ENCODE measurements around the gene ALDH1B1.
"Not testable (repeated sequence)": the region's sequence is repeated elsewhere in the genome, so short reads cannot be mapped to it uniquely, and the experiment has no call there.

The ALDH1B1 gene

DNA sequence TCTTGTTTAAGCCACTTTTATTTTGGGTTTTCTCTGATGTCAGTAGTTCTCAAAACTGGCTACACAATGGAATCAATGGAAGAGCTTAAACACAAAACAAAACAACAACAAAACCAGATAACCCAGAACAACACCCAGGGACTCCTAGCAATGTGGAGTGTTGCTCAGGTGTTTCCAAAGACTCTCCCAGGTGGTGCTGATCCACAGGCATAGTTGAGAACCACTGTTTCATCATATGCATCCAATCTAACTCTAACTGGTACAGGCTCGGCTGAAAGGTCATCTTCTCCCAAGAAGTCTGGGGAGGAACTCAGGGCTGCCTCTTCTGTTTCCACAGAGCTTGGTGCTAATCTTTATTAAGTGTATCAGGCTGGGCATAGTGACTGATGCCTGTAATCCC lies 5.4 kb upstream of the ALDH1B1 start:
- DNase-seq (ENCODE audit: low read depth): no peak

DNA sequence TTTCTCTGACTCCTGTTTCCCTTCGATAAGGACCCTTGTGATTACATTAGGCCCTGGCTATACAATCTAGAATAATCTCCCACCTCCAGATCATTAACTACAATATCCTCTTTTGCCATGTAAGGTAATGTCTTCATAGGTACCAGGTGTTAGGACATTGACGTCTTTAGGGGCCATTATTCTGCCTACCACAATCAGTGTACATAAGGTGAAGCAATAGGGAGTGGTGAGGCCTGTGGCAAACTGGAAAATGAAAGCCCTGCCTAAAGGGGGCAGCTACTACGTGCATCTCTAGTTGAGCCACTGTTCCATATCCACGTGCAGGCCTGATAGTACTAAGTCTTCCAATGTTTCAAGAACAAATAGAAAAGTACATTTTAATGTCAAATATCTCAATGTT lies 4.8 kb upstream of the ALDH1B1 start:
- DNase-seq (ENCODE audit: low read depth): no peak

DNA sequence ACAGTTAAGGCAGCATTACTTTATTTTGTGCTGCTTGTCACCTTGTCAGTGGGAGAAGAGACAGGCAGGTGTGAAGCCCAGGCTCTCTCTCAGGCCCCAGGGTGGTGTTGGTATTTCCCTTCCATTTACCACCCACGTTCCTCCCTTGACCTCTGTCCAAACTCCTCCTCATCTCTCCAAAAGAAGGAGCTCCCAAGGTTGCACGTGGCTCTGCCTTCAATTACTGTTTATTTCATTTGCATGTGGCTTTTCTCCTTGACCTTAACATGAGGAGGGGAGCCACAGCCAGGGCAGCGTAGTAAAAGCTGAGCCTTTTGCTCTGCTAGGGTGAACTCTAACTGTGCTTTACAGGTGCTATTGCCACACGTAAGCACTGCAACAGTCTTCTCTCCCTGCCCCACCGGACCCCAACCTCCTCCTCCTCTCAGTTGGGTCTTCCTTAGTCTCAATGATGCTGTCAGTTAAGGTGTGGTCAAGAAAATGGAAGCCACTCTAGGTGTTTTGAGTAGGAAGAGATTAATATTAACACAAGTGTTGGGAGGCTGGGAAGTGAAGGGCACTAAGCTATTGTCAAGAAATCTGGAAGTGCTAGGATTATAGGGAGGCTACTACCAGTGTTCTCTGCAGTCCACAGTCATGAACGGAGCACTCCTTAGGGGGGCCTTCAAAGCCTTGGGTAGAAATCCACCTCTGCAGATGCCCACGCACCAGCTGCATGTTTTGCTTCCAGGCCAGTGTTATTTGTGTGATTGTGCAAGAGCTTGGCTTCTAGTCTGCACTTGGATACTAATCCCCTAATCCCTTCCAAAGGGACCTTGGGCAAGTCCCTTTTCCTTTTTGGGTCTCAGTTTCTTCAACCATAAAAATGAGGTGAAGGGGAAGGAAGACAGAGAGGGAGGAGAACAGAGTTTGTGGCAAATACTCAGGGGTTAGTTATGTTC lies 3.9 kb upstream of the ALDH1B1 start:
- DNase-seq (ENCODE audit: low read depth): no peak

DNA sequence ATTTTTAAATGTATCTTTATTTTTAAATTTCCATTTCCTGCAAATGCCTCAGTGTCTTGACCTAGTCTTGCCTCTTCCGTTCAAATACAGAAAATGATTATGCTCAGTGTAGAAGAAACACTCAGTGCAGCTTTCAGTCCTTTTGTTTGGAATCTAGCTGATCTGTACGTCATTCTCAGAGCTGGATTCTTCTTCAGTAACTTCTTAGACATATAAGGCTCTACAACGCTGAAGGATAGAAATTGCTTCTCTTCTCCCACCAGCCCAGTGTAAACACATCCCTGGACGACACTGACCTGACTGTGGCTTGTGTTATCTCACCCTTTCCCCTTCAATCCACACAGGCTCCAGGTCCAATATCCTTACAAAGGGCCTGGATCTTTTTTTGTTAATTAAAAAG lies 3.2 kb upstream of the ALDH1B1 start:
- DNase-seq (ENCODE audit: low read depth): no peak

DNA sequence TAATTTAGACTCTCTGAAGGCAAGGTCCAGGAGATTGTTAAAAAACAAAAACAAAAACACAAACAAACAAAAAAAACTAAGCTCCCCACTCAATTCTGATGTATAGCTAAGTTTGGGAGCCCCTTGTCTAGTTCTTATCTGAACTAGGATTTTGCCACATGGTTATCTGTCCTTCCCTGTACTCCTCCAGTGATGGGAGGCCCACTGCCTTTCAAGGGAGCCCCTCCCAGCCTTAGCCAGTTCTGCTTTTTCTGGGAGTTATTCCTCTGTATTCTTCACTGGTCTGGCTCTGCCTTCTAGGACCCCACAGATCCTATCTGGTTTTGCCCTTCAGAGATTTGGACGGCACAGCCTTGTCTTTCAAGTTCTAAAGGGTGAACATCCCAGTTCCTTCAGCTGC lies 2.1 kb upstream of the ALDH1B1 start:
- no peak for DNase-seq (ENCODE audit: low read depth)

DNA sequence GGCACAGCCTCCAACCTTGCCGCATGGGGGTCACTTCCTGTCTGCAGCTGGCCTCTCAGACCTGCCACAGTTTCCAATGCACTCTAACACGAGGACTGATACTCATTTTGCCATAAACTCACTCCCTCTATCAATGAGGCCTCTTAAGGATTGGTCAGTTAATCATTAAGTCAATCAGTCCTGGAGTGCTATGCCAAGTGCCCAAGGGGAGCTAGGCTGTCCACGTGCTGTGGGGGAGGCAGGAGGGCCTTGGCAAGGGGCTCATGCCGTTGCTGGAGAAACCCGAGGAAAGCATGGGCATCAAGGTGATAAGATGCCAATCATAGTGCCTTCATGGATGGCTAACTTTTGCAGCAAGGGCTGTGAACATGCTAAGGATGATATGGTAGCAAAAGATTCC lies 1.7 kb upstream of the ALDH1B1 start:
- no peak for DNase-seq (ENCODE audit: low read depth)

DNA sequence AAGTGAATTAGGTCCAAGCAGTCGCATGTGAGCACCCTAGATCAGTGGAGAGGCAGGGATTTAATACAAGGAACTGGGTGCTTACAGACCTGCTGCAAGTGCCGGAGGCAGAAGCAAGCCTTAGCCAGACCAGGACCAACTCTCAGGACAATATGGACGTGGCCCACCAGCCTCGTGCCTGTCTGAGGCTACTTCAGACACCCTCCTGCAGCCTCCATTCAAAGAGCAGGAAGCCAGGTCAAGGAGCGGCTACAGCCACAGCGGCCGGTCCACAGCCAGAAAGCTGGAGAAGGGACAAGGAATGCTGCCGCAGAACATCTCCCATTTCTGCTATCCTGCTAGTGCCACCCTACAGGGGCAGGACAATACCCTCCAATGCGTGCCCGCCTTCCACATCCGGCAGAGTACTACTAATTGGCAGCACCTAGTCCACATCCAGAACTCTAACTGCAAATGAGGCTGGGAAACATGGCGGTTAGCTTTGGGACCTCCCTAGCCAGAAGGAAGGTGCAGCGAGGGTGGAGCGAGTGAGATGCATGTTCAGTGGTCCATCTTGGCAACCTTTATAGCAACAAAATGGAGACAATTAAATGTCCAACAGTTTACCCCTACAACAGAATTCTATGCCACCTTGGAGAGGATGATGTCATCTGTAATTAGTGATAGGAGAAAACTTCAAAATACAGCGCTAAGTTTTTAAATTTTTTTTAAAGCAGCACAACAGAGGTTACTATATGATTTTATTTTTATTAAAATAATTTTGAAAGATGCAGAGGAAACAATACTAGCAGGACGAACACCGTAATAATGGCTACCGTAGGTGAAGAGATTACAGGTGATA lies 1.0 kb upstream of the ALDH1B1 start:
- no peak for DNase-seq (ENCODE audit: low read depth)

DNA sequence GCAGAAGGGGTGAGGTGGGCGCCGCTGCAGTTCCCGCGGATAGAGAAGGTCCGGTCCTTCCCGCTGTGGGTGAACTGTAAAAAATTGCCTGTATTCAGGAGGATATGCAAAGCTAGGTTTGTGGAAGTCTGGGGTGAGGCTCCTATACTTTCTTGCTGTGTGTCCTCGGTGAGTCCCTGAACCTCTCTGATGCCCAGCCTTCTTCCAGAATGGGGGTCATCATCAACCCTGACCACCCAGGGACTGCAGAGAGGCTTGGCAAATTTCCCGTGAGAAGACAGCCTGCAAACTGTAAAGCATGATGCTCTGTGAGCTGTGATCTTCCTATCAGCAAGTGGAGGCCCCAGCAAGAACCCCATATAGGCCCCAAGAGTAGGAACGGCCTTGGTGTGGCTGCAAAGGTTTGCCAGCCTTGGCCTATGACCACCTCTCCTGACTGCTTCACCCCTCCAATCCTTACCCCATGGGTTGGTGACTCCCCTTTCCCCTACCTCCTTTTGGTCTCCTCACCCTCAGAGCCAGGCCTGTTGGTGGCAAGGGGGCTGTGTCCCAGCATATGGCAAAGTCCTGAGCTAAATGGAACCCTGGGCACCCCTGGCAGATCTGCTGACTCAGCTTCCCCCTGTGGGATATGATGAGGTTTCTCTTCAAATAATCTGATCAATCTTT lies 760 bp downstream of the ALDH1B1 start:
- no peak for DNase-seq (ENCODE audit: low read depth)

DNA sequence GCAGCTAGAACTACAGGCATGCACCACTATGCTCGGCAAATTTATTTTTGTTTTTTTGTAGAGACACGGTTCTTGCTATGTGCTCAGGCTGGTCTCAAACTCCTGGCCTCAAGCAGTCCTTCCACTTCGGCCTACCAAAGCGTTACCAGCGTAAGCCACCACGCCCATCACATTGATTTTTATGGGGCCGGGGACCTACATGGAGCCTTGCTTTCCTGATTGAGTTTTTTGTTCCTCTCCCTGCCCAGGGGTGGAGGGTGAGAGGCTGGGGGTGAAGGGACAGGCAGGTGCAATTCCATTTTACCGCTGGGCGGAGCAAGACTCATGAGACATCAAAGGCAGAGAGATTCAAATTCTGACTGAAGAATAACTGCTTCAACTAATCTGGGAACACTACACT lies 1.9 kb downstream of the ALDH1B1 start:
- no peak for DNase-seq (ENCODE audit: low read depth)

DNA sequence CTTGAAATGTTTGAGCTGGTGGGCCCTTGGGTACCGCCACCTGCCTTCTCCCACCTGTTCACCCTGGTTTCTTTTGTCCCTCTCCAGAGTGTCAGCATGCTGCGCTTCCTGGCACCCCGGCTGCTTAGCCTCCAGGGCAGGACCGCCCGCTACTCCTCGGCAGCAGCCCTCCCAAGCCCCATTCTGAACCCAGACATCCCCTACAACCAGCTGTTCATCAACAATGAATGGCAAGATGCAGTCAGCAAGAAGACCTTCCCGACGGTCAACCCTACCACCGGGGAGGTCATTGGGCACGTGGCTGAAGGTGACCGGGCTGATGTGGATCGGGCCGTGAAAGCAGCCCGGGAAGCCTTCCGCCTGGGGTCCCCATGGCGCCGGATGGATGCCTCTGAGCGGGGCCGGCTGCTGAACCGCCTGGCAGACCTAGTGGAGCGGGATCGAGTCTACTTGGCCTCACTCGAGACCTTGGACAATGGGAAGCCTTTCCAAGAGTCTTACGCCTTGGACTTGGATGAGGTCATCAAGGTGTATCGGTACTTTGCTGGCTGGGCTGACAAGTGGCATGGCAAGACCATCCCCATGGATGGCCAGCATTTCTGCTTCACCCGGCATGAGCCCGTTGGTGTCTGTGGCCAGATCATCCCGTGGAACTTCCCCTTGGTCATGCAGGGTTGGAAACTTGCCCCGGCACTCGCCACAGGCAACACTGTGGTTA lies 3.3 kb downstream of the ALDH1B1 start:
- no peak for DNase-seq (ENCODE audit: low read depth)

DNA sequence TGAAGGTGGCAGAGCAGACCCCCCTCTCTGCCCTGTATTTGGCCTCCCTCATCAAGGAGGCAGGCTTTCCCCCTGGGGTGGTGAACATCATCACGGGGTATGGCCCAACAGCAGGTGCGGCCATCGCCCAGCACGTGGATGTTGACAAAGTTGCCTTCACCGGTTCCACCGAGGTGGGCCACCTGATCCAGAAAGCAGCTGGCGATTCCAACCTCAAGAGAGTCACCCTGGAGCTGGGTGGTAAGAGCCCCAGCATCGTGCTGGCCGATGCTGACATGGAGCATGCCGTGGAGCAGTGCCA lies 3.8 kb downstream of the ALDH1B1 start:
- no peak for DNase-seq (ENCODE audit: low read depth)

DNA sequence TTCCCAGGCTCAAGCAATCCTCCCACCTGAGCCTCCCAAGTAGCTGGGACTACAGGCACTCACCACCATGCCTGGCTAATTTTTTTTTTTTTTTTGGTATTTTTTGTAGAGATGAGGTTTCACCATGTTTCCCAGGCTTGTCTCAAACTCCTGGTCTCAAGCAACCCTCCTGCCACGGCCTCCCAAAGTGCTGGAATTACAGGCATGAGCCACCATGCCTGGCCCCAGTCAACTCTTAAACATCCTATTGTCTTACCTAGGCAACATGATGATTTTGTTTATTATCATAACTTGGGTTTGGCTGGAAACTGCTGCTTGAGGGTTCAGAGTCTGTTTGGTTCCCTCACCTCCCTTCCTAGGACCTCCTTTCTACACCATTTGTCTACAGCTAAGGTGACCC lies 6.7 kb downstream of the ALDH1B1 start:
- not testable (repeated sequence) for DNase-seq (ENCODE audit: low read depth)

DNA sequence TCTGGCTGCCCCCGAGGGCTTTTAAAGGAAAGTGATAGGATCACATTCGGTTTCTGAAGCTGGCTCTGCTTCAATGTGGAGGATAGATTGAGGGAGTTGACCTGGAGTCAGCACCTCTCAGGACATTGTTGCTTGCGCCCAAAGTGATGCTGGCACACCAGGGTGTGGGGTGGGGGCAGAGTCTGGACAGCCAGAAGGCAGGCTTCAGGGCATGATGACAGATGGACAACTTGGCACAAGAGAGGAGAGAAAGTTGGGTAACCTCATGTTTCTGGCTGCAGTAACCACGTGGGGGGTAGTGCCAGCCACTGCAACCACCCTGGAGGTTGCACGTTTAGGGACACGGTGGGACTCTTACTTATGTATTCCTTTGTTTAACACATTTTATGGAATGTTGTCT lies 9.5 kb downstream of the ALDH1B1 start:
- no peak for DNase-seq (ENCODE audit: low read depth)

DNA sequence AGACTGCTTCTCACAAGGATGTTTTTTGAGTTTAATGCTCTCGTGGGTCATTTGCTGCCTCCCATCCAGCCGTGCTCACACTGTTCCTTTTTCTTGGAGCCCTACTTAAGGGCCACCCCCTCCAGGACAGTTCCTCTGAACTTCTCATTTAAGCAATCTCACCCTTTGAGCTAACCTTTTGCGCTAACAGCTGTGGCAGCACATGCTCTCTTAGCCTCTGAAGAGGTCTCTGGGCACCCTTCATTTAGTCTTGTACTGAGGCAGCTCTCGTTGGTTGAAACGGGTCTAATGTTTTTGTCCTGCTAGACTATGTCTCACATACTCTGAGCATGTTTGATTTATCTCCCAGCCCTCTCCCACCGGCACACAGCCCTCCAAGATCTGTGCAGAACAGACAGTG lies 11.8 kb downstream of the ALDH1B1 start:
- DNase-seq (ENCODE audit: low read depth): no peak

DNA sequence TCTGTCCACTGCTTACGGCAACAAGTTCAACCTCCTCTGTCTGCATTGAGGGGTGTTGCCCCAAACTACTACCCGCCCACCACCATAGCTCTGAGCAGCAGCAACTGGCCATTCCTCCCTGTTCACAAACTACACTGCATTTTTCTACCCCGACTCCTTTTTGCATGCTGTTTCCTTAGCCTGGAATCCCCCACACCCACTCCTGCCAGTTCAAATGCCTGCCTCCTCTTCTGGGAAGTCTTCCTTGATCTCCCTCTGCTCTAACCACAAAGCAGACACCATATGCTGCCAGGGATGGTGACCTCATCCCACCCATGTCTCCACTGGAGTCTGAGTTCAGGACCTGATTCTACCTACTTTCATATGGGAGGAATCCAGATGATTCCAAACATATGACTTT lies 13.3 kb downstream of the ALDH1B1 start:
- no peak for DNase-seq (ENCODE audit: low read depth)

DNA sequence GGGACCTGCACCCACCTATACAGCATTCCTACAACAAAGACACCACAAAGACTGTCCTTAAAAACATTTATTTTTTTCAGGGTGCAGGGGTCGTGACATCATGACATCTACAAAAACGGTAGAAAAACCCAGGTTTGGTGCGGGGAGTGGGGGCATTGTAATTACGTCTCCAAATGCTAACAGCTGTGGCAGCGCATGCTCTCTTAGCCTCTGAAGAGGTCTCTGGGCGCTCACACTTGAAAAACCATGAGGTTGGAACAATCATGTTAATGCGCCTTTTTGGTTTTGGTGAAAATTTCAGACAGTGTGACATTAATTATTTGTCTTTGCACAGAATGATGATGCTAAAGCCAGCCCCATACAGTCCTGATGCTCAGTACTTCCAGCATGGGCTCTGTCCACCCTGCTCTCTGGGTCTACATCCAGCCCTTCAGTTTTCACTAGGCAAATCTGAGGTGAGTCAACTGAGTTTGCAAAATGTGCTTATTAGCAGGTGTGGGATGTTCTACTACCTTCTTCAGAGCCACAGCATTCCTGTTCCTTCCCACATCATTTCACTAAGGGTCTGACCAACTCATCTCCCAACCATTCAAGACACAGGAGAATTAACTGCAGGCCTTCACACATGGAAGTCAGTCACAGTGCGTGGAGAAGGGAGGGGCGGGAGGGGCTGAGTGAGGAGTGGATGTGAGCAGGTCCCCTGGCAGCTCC lies 14.1 kb downstream of the ALDH1B1 start:
- no peak for DNase-seq (ENCODE audit: low read depth)

DNA sequence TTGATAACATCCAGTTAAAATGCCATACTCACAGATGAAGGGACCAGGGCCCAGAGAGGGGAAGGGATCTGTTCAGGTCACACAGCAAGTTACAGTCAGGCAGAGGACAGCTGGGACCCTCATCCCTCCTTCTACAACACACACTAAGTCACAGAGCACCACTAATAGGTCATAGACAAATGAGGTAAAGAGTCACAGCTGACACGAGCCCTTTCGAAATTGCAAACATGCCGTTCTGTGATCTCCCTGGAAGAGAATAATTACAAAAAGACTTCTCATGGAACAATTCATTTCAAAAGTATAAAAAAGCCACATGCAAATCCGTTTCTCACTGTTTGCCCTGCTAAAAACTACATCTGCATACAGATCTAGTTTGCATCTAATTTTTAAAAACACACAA lies 16.2 kb downstream of the ALDH1B1 start:
- DNase-seq (ENCODE audit: low read depth): no peak

DNA sequence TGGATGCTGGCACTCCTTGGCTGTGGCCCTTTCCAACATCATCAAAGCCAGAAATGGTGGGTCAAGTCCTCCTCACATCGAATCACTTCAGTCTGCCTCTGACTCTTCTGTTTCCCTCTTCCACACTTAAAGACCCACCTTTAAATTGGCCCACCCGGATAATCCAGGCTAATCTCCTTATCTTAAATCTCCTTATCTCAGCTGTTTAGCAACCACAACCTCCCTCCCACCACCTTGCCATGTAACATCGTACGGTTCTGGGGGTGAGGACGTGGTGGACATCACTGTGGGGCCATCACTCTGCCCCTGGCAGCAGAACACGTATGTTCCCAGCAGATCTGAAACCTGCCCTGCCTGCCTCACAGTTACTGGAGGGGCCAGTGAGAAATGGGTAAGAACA lies 20.2 kb downstream of the ALDH1B1 start:
- no peak for DNase-seq (ENCODE audit: low read depth)

DNA sequence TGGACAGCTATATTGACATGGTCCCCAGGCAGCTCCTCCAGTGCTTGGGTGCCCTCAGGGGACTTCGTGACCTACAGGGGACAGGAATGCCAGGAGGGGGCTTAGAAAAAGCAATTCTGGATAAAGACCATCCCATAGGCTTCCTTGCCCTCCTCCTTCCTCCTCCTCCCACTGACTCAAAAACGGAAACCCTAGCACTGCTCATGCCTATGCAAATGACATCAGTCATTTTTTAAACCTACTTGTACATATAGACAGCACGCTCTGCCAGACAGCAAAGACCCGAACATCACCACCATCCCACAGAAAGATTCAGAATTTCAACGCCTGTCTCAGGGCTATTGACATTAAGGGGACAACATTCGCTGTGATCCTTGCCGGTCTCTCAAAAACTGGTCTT lies 20.8 kb downstream of the ALDH1B1 start:
- no peak for DNase-seq (ENCODE audit: low read depth)

DNA sequence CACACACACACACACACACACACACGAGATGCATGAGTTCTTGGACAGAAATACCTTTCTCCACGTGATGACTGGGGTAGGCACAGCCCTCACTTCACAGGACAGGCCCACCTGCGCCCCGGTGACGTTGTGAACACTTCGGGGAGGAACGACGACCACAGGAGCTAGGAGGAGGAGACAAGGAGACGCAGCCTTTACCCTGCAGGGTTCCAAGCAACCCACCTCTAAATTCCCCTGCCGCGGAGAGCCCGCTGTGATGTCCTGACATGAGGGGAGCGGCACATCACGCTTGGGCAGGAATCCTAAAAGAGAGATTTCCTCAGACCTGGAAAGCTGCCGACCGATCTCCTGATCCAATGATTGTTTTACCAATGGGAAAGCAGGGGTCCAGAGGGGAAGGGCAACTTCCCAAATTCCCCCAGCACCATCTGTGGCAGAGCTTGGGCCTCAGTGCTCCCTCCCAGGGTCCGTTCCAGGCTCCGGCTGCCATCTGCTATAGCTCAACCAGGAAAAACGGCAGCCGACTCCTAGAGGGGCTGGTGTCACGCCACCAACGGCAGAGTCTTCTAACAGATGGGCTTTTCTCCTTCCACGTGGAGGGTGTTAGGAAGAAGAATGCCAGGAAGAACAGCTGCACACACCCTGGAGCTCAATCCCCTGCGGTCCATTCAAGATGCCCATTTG lies 21.7 kb downstream of the ALDH1B1 start:
- DNase-seq (ENCODE audit: low read depth): no peak

DNA sequence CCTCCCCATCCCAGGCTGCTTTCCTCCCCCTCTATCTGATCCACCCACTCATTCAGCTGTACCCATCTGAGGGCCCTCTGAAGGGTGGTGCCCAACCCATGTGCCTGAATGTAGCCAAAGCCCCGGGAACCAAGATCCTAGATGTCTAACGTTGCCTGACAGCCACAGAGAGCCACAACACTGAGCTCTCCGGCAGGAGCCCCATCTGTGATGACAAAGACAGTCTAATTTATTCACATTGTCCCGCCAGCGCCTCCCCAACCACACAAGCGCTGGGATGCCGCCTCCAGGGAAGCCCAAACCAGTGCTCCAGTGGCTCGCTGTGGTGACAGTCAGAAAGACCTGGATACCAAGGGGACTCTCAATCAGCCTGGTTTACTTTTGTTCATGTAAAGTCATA lies 23.4 kb downstream of the ALDH1B1 start:
- no peak for DNase-seq (ENCODE audit: low read depth)

Data from non-pigmented ciliary epithelial cell (primary cell).